GM19463 (cell line): Measurements from ENCODE around the gene ARHGAP26.

Source experiments
- ATAC-seq: cut with Tn5 transposase; IDR thresholded peaks from one replicate; pipeline ENCODE4 v1.9.1; 2021; ENCODE audit warnings: mild to moderate bottlenecking, moderate library complexity; ENCODE audit not compliant: unreplicated experiment

Gene ARHGAP26

DNA sequence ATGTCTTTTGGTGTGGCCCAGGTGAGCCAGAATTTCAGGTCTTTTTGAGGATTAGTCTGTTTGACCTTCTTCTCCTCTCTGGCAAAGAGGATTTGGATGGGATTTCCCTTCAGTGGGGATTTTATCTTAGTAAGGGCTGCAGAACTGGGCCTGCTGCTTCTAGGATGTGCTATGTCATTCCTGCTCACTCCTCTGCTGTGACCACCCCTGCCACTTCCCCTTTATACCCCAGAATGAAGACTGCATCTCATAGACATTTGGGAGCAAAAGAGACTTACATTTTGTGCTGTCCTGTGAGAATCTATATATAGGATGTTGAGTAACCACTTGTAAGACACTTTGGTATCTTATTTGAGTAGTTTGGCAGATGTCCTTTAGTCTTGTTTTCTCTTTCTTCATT lies 76.2 kb downstream of the ARHGAP26 start:
- no peak for ATAC-seq

DNA sequence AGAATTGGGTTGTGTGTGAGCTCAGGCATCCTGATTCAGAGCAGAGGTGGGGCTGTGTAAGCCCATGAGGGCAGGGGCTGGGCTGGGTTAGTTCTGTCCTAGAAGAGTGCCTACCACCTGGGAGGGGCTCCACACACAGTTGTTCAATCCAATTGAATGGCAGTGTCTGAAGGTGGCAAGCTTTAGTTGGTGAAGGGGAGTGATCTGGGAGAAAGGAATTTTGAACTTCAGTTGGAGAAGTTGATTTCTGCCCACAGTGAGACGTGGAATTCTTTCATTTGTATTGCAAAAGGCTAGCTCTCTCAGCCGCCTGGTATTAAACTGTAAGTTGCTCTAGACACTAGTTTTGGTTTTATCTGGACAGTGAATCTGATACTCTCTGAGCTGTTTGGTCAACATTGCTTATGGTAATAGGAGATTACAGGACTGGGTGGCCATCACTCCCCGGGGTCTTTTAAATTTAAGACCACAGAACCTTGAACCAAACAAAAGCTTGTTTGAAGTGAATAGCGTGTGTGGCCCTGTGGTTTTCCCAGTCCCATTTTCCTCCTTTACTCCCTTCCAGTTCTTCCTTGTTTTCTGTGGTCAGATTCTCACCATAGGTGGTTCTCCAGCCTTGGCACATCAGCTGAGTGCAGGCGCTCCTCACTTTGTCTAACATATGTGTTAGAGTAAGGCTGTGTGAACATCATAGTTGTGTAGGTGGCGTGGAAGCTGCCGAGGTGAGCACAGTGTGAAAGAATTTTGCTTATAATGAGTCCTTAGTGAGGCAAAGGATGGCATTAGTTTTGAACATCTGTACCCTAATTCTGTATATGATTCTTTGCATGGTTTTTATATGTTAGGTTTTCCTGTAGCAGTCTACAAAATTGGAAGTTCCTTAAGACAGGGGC lies 78.0 kb downstream of the ARHGAP26 start:
- no peak for ATAC-seq

DNA sequence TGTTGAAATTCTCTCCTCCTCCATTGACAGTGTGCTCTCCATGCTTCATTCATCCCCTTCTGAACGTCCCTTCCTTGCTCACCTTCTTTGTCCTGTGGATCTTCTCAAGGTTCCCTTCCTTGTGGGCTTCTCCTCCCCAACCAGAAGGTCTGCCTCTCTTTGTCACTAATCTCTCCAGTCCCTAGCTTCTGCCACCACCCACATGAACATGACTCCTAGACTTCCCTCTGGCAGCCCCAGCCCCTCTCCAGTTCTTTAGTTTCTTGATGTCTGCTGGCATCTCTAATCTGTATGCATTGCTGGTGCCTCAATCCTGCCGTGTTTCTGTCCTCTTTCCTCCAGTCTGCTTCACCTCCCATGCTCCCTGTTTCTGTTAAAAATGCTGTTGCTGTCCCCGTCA lies 79.3 kb downstream of the ARHGAP26 start:
- no peak for ATAC-seq

DNA sequence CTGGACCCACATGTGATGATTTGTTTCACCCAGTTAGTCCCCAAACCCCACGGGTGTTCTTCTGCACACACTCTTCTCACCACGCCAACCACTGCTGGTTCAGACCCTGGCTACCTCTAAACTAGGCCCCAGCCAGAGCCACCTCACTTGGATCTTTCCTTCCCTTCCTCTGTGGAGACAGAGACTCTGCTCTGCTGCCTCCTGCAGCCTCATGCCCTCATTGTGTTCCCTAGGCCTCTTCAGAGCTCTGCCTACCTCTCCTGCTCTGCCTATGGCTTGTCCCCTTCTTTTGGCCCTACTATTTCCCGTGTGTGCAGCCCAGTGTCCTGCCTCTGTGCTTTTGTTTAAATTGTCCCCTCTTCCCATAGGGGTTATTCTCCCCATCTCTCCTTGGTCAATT lies 79.7 kb downstream of the ARHGAP26 start:
- no peak for ATAC-seq

DNA sequence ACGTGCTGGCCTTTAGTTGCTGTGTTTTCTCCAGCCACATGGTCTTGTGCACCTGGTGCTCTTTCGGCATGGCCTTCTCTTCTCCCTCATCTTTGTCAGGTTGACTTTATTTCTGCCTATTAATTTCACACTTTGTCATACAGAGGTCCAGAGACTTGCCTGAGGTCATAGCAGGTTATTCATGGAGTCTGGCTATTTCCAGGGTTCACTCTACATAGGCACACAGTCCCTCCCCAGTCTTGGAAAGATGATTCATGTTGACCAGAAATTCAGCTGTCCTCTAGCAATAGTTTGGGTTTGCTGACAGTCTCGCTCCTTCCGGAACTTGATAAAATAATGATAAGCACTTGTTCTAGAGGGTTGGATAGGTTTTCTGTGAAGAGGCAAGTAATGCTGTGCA lies 81.6 kb downstream of the ARHGAP26 start:
- ATAC-seq = no peak

DNA sequence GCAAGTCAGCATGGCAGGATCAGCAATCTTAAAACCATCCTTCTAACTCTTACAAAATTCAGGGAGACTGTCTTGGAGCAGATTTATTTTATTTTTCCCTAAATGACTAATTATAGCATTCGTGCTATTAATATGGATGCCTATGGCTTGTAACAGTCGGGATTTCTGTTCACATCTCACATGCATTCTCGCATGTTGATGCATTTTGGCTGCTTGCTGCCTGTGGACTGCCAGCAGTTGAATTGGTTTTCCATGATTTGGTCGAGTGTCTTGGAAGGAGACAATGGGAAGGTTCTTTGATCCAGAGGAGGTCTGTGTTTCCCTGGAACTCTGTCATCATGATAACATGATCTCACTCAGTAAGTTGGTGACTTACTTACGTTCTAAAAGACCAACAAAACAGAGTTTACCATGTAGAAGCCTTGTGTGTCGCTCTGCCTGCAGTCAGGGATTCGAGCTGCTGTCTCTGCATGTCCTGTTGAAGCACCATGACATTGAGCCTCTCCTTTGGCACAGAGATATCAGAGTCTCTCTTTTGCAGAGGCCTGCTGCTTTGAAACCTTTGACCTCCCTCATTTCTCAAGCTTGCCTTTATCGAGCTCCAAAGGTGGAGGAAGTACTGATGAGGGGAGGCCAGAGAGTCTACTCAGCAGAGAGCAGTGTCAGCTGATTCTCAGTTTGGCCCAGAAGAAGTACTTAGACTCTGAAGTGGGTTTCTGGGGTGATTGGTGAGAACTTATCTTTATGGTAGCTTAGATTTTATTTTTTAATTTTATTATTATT lies 82.4 kb downstream of the ARHGAP26 start:
- ATAC-seq = no peak

DNA sequence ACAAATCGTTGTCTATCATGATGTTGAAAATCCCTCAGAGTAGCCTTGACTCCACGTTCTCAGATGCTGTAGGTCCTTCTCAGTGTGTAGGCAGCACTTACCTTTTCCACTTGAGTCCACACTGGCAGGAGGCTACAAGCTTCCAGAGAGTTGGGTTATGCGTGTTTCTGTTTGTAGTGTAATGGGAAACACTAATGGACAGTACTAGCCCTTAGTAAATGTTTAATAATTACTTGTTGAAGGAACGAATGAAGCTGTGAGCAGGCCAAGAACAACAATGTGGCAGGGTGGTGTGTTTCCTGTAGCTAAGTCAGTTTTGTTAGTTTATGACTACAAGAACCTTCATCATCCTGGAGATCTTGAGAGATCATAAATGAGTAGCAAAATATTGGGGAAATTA lies 83.5 kb downstream of the ARHGAP26 start:
- ATAC-seq = no peak

DNA sequence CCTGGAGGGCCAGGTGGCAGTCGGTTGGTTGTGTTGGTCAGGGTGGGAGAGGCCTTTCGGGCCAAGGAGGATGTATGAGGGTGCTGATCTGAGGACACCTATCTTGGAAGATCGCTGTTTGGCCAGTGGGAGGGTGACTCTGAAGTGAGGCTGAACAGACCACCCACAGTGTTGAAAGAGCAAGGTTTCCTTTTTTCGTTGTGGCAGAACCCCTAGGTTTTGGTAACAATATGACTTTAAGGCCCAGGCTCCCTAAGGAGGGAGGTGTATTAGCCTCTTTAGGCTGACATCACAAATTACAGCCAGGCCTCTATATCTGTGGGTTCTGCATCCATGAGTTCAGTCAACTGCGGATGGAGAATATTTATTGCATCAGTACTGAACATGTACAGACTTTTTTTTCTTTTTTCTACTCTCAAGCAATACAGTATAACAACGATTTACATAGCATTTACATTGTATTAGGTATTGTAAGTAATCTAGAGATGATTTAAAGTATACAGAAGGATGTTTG lies 86.1 kb downstream of the ARHGAP26 start:
- no peak for ATAC-seq

DNA sequence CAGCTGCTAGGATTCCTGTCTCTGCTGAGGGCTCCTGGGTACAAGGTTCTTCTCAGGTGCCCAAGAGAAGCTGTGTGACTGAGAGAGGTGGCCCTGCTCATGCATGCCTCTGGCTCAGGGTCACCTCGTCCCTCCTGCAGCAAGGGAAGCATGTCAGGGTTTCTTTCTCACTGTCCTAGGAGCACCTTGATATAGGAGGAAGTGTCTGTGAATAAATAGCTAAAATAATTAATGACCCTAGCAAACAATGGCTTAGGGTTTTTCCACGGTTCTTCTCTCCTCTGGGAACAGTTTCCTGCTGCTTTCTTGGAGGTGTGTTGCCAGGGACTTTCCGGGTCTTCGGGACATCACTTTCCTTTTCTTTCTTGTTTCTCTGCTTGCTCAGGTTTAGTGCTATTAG lies 87.2 kb downstream of the ARHGAP26 start:
- ATAC-seq = no peak

DNA sequence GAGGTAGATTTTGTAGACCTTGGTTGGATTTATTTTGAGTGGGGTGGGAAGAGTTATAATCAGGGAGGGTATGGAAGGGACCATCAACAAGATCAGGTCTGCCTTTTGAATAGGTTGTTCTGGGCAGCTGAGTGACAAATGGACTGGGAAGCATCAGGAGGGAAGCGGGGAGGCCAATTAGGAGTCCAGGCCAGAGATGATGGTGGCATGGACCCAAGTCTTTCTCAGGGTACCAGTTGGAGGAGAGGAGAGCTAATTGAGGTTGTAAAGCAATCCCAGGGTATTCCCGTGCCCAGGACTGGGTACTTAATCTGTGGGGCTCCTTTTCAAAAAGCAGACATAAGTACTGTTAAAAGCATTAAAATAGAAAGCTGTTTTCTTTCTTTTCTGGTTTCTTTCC lies 88.9 kb downstream of the ARHGAP26 start:
- ATAC-seq = no peak

DNA sequence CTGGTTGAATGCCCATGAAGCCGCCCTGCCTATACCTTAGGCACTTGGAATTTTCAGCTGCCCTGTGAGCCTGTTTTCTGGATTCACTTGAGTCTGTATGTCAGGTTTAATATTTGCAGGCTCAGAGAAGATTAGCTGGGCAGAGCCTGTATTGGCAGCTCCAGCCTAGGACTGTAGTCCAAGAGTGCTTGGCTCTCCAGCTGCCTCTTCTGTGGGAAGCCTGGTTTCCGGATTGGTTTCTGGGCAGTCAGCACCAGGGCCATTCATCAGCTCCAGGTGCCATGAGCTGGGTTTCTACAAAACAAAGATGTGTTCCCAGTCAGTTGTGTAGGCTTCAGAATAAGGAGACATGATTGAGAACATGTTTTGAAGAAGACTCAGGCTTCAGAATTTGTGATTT lies 90.1 kb downstream of the ARHGAP26 start:
- no peak for ATAC-seq

DNA sequence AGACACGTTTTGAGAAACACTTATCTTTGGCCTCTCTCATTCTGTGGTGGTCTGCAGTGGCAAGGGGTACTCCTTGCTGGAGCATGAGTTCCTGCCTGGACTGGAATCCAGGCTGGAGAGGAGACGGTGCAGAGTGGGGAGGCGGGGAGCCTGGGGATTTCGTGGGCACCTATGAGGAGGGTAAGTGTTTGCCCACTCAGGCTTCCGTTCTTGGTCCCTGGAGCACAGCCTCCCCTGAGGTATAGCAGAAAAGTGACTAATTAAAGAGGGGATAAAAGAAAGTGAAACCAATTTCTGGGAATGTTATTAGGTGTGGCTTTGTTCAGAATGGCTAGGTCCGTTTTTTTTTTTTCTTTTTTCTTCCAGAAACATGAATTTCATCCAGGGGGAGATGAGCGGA lies 90.8 kb downstream of the ARHGAP26 start:
- ATAC-seq = no peak

DNA sequence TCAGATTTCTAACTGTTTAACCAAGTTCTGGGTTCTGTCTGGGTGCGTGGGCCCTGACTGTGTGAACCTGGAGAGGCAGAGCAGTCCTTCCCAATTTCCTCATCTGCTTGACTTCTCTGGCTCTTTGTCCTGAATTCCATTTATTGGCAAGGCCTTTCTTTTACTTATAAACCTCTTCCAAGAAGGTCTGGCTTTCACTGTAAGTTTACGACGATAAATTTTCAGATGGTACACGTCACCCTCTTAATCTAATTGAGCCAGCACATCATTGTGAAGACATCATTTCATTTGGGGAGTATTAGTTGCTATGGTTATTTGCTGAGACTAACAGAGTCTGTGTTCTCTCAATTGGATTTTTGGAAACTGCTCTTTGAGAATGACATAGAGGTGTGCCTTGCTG lies 92.4 kb downstream of the ARHGAP26 start:
- no peak for ATAC-seq

DNA sequence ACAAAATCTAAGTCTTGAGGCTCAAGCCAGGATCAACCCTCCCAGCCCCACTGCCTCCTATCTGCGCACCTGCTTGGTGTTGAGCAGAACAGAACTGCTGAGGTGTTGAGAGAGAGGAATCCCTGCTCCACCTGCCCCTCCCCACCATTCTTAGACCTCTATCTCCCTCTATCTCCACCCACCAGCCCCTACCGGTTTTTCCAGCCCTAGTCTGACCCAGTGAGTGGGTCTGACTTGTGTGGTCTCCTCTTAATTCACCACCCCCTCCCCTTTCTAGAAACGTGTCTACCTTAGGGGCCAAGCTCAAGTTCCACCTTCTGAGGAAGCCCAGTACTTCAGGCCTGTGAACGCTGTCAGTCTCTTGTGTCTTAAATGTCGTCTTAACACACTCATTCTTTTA lies 93.7 kb downstream of the ARHGAP26 start:
- no peak for ATAC-seq

DNA sequence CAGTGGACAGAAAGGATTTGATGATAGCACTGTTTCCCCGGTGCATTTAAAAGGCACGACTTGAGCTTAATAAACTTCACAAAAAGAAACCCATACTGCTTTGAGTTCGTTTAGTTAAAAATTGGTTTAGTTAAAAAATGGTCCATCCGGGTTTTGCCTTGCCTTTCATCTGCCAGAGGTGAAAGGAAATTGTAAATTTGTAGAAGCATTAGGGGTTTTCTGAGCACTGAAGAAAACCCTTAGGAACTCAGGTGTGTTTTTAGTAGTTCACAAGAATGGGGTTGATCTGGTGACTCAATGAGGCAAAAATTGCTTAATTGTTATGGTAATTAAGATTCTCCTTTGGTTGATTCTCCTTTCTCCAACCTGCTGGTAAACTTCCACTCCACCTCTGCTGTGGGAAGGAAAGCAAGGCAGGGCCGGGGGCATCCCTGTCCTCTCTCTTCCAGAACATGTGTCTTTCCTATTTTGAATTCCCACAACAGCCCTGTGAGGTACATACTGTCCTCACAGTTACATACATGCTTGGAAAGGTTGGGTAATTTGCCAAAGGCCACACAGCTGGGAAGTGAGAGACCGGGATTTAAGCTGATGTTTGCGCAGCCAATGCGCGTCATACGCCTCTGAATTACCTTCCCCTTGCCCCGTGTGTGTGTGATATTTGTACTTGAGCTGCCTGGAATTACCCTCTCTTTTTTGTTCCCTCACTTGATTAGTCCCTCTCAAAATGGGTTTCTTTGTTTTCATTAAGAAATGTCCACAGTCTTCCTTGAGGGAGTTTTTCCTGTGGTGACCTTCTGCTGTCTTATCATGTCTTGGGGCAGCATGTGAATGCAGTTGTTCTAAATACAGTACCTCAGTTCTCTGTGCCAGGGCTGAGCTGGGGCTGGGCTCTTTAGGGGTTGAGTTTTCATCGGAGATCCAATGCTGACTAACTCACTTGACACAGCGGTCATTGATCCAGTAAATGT lies 94.4 kb downstream of the ARHGAP26 start:
- no peak for ATAC-seq

DNA sequence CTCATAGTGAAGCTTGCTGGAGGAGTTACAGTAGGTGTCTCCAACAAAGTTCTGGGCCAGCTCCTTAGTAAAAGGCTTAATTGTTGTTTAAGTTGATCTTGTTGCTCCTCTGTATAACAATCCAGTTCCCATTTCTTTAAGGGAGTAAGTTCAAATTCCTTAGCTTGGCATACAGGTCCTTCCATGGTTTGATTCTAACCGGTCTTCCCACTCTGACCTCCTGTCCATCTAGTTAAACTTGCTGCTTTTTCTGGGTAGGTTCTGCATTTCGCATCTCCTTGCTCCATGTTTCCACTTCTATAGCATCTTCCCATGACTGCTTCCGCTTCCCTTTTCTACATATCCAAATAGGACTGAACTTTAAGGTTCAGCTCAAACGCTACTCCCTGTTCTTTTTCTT lies 95.5 kb downstream of the ARHGAP26 start:
- ATAC-seq = no peak

DNA sequence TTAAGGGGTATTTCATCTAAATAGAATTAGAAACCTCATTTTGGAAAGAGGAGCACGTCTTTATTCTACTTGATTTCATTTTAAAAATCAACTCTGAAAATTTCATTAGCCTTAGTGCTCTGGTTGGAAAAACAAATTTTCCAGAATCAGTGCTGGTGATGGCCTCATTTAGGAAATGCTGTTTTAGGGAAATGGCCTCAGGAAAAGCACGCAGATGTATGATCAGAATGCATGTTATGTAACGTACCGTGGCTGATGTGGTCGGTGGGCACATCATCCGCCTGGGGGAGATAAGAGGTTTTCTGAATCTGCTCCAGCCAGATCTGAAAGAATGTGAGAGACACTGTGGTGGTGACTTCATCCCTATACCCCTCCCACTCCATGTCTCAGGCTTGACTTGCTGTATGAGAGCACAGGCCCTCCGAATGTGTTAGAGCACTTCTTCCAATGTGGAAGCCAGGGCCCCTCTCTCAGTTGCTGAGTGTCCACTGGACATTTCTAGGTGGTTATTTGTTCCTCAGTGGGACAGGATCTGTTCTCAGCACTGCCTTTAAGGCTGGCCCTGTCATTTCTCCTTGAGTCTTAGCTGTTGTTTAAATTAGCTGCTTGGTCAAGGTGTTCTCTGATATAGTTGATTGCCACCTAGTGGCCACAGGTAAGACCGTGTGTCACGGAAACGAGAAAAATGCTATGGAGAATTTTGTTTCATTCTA lies 96.5 kb downstream of the ARHGAP26 start:
- peak; percentile 82 for ATAC-seq

DNA sequence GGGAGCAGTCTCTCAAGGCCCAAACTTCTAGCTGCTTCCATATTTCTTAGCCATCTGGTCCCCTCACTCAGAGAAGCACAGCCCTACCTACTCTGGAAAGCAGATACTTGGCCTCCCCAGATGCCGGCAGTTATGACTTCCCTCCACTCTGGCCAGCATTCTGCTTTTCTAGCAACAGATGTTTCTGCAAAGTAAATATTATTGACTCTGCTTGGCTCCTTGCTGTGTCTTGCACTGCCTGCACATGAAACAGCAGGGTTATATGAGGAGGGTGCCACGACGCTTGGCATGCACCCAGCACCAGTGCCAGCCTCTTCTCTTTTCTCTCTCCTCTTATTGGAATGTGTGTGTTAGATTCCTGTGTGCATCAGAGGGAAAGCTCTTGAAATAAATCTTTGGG lies 99.7 kb downstream of the ARHGAP26 start:
- ATAC-seq = no peak

DNA sequence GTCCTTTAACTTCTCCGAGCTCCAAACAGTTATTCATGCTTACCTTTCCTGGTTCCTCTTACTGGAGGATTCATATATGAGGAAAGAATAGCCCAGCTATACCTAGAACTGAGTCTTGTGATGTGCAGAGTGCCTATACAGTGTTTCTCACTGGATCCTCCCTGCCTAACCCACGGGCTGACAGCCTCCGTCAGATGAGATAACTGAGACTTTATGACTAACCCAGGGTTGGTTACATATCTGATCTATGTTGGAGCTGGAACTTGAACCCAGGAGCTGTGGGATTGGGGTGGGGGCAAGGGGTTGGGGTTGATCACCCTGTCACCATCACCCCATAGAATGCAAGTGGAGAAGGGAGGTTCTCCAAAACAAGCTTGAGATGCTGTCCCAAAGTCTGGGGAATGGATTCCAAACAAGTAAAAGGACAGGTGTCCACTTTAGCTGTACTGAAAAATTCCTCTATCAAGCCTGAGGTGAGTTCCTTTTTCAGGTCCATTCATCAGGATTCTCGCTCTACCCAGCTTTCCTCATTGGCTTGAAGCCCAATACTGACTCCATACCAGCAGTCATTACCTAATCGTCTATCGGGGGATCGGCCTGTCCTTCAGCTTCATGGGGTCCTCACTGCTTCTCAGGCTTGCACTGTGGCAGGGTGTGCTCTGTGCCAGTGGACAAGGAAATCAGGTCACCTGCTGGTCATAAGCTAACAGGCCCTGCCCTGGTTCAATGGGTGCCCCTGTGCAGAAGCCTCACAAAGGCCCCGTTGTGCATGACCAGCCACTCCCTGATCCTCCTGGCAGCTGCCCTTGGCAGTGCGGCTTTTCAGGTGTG lies 100.6 kb downstream of the ARHGAP26 start:
- ATAC-seq = no peak
